HCT116 (cell line): ENCODE data around the gene VAV2. TPM values are rescaled to one million over a fixed set of nuclear protein-coding genes. Genes with fewer than 3 reads are reported as not detected.

Experiments used
- ATAC-seq: fragments of 200-7000 bp; cut with Tn5 transposase; 2 replicates; pipeline ENCODE4 v1.9.1; 2020; ENCODE audit warnings: mild to moderate bottlenecking, moderate library complexity
- BruUV-seq: library from RNA; stranded (reverse); fragments of 400-500 nt; replicated peaks from 2 replicates; lab custom pipeline; 2021; lab: Mats Ljungman, UMichigan
- CTCF ChIA-PET: fragments of 300-600 bp; sonication (Branson Sonifier 250); formaldehyde crosslinking; loops from one replicate; lab custom pipeline; 2021; ENCODE audit warnings: antibody characterized with exemption; lab: Charles Lee
- POLR2A ChIA-PET: fragments of 300-600, 350-600 bp; sonication (Branson Sonifier 250); formaldehyde crosslinking; loops from one replicate; lab custom pipeline; 2021; ENCODE audit warnings: antibody characterized with exemption; lab: Charles Lee
- RAD21 ChIA-PET, 2 experiments: fragments of 300-600 bp; sonication (Branson Sonifier 250); formaldehyde crosslinking; loops; one replicate each; lab custom pipeline; 2023; ENCODE audit warnings: low total read pairs in 2 of 2; ENCODE audit not compliant: uncharacterized antibody in 2 of 2, unreplicated experiment in 2 of 2, low non-redundant PET in 1 of 2; lab: Charles Lee
- DNase-seq: peaks from one replicate; pipeline ENCODE4 v3.0.0-alpha.2; 2010; ENCODE audit warnings: low read depth, low spot score
- H2AFZ ChIP-seq: fragments of 200-600 bp; shearing (Covaris generic), sonication (generic); 2 replicates; pipeline ENCODE4 v1.6.1; 2017; ENCODE audit warnings: low read depth, mixed run types, mixed read lengths, antibody characterized with exemption, low read length; ENCODE audit not compliant: poor library complexity, severe bottlenecking
- H3K27ac ChIP-seq: 2 replicates; pipeline ENCODE4 v1.5.1; 2012; ENCODE audit warnings: low read depth, low read length
- H3K27me3 ChIP-seq: fragments of 200-600 bp; sonication (generic); 2 replicates; pipeline ENCODE4 v1.6.1; 2016; ENCODE audit warnings: mixed run types, low read length, mixed read lengths; ENCODE audit not compliant: insufficient read depth
- H3K36me3 ChIP-seq, 2 experiments: fragments of 200-500 bp in 1 of 2; fragments of 200-600 bp in 1 of 2; sonication (Bioruptor generic) in 1 of 2; sonication (generic) in 1 of 2; 2 replicates each; pipeline versions ENCODE4 v1.5.1 to v1.6.1; 2014 to 2016; ENCODE audit warnings: low read length in 2 of 2, inconsistent platforms in 1 of 2, mixed read lengths in 1 of 2, mixed run types in 1 of 2; ENCODE audit not compliant: insufficient read depth in 2 of 2, control insufficient read depth in 1 of 2
- H3K4me1 ChIP-seq, 2 experiments: fragments of 200-600 bp in 1 of 2; sonication (generic) in 1 of 2; 2 replicates each; pipeline versions ENCODE4 v1.5.1 to v1.6.1; 2012 to 2017; ENCODE audit warnings: low read length in 2 of 2, inconsistent platforms in 1 of 2, mild to moderate bottlenecking in 1 of 2, mixed read lengths in 1 of 2, mixed run types in 1 of 2, moderate library complexity in 1 of 2; ENCODE audit not compliant: insufficient read depth in 2 of 2, control insufficient read depth in 1 of 2
- H3K4me2 ChIP-seq: fragments of 200-600 bp; sonication (generic); 2 replicates; pipeline ENCODE4 v1.6.1; 2017; ENCODE audit warnings: mixed run types, low read length, mixed read lengths
- H3K4me3 ChIP-seq, 2 experiments: fragments of 200-600 bp in 1 of 2; sonication (generic) in 1 of 2; replicated peaks in 1 of 2; 2 replicates each; pipeline ENCODE4 v1.5.1; 2011 to 2016; ENCODE audit warnings: low read length in 2 of 2, control low read depth in 1 of 2, low read depth in 1 of 2, mild to moderate bottlenecking in 1 of 2, mixed read lengths in 1 of 2, mixed run types in 1 of 2
- H3K79me2 ChIP-seq: fragments of 200-600 bp; sonication (generic); 2 replicates; pipeline ENCODE4 v1.6.1; 2017; ENCODE audit warnings: mild to moderate bottlenecking, mixed run types, low read length, moderate library complexity, mixed read lengths; ENCODE audit not compliant: insufficient read depth
- H3K9ac ChIP-seq: fragments of 200-600 bp; sonication (generic); 2 replicates; pipeline ENCODE4 v1.6.1; 2016; ENCODE audit warnings: low read length, mixed read lengths
- H3K9me2 ChIP-seq: fragments of 200-600 bp; sonication (generic), shearing (Covaris generic); 2 replicates; pipeline ENCODE4 v1.6.1; 2017; ENCODE audit warnings: mixed run types, mild to moderate bottlenecking, moderate library complexity; ENCODE audit not compliant: insufficient read depth
- H3K9me3 ChIP-seq, 2 experiments: fragments of 200-500 bp in 1 of 2; fragments of 200-600 bp in 1 of 2; sonication (Bioruptor generic) in 1 of 2; sonication (generic) in 1 of 2; 2 replicates each; pipeline ENCODE4 v1.6.1; 2014 to 2017; ENCODE audit warnings: low read length in 2 of 2, mixed read lengths in 2 of 2, inconsistent platforms in 1 of 2, low read depth in 1 of 2, mild to moderate bottlenecking in 1 of 2, mixed run types in 1 of 2, moderate library complexity in 1 of 2; ENCODE audit not compliant: control insufficient read depth in 1 of 2, insufficient read depth in 1 of 2
- H4K20me1 ChIP-seq: fragments of 200-600 bp; sonication (generic), shearing (Covaris generic); 2 replicates; pipeline ENCODE4 v1.6.1; 2017; ENCODE audit warnings: mixed run types, mild to moderate bottlenecking, moderate library complexity; ENCODE audit not compliant: insufficient read depth
- CEBPB ChIP-seq: IDR thresholded peaks from 2 replicates; pipeline ENCODE4 v1.6.1; 2012; ENCODE audit warnings: low read depth
- ELF1 ChIP-seq: IDR thresholded peaks from 2 replicates; pipeline ENCODE4 v1.6.1; 2012; ENCODE audit warnings: low read depth, borderline replicate concordance
- EZH2 ChIP-seq: fragments of 200-600 bp; sonication (generic); IDR thresholded peaks from 2 replicates; pipeline ENCODE4 v1.6.1; 2017; ENCODE audit warnings: antibody characterized with exemption, mixed run types
- JUND ChIP-seq: IDR thresholded peaks from 2 replicates; pipeline ENCODE4 v1.6.1; 2012
- POLR2A ChIP-seq: IDR thresholded peaks from 2 replicates; pipeline ENCODE4 v1.7.0; 2011; ENCODE audit warnings: borderline replicate concordance; ENCODE audit not compliant: insufficient read depth, insufficient read length; ENCODE audit errors: extremely low read depth
- RAD21 ChIP-seq: IDR thresholded peaks from 2 replicates; pipeline ENCODE4 v1.6.1; 2012; ENCODE audit warnings: low read depth, mild to moderate bottlenecking
- SP1 ChIP-seq: IDR thresholded peaks from 2 replicates; pipeline ENCODE4 v1.6.1; 2012; ENCODE audit warnings: low read depth
- SRF ChIP-seq: IDR thresholded peaks from 2 replicates; pipeline ENCODE4 v1.6.1; 2012; ENCODE audit warnings: low read depth
- TCF7L2 ChIP-seq: IDR thresholded peaks from 2 replicates; pipeline ENCODE4 v1.7.0; 2011; ENCODE audit warnings: borderline replicate concordance, inconsistent platforms; ENCODE audit not compliant: insufficient read depth, insufficient read length; ENCODE audit errors: extremely low read depth
- YY1 ChIP-seq: IDR thresholded peaks from 2 replicates; pipeline ENCODE4 v1.6.1; 2011; ENCODE audit warnings: low read length, low read depth, moderate library complexity, mild to moderate bottlenecking; ENCODE audit not compliant: insufficient replicate concordance; ENCODE audit errors: extremely low read depth
- ZFX ChIP-seq: fragments of 450-650 bp; IDR thresholded peaks from 2 replicates; pipeline ENCODE4 v1.6.1; 2017
- ZNF274 ChIP-seq: fragments of 200-500 bp; sonication (Bioruptor generic); IDR thresholded peaks from 2 replicates; pipeline ENCODE4 v1.6.1; 2014; ENCODE audit warnings: mild to moderate bottlenecking, low read depth, low read length, inconsistent platforms
- intact Hi-C: fragments of 100-400 bp; cut with micrococcal nuclease; formaldehyde crosslinking; loops from 2 replicates; pipeline ENCODE4 v1.10.0; 2022
- total RNA-seq: library from RNA; stranded (reverse); gene quantifications from one replicate; pipeline ENCODE4 v1.2.1, GENCODE V29; 2021; ENCODE audit not compliant: unreplicated experiment
- TF ChIP-seq, protein P1 (sequence below): IDR thresholded peaks from 2 replicates; pipeline ENCODE4 v1.6.1; 2012

The VAV2 gene
- total RNA-seq, 1 experiment from 2014 or later: 33.2 TPM

DNA sequence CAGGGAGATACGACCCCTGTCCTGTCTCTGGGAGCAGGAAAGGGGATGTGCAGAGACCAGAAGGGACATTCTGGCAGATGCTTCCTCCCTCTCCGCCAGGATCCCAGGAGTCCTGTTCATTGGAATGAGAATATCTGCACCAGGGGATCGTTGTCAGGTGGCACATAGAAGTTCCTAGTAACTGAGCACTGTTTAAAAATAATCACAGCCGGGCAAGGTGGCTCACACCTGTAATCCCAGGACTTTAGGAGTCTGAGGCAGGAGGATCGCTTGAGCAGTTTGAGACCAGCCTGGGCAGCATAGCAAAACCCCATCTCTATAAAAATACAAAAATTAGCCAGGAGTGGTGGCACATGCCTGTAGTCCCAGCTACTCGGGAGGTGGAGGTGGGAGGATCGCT is 266.2 kb downstream of the VAV2 start:
- H3K36me3 ChIP-seq: no peaks in the 10 kb centered on the region
- 0 out of 2 replicates have a peak, but pooled peaks cover 12% of the 10 kb centered on the region for H3K27me3 ChIP-seq
- H3K9ac ChIP-seq: no peak overlapping the region
- no peak overlapping the region for H3K27ac ChIP-seq
- no peaks in the 10 kb centered on the region for H4K20me1 ChIP-seq
- no peak overlapping the region for H3K4me2 ChIP-seq
- no peak overlapping the region for H2AFZ ChIP-seq
- H3K9me2 ChIP-seq: no peaks in the 10 kb centered on the region
- BruUV-seq: no TSS peak
- intact Hi-C loops: loop anchor here (1.0 to 5.0 kb wide), 4 partner anchors 193 to 319 kb away; partner anchors contain the start of gene VAV2
- TF ChIP-seq, protein P1, sequence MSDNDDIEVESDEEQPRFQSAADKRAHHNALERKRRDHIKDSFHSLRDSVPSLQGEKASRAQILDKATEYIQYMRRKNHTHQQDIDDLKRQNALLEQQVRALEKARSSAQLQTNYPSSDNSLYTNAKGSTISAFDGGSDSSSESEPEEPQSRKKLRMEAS: no peak
- TF ChIP-seq YY1 (no peak), SRF (no peak), ZNF274 (no peak), ELF1 (no peak), TCF7L2 (no peak)
- TF ChIP-seq, all 23 proteins: peak for 0
- H3K4me3 ChIP-seq: no peak overlapping the region
- H3K4me1 ChIP-seq: peaks cover 0 to 5% of the 10 kb centered on the region in 2 experiments; a peak in 1 of 4 replicates
- POLR2A ChIA-PET: no interaction called here
- H3K9me3 ChIP-seq: no peaks in the 10 kb centered on the region
- DNase-seq (no peak), ATAC-seq (no peak)
- CTCF ChIA-PET: interaction anchor here (1.1 to 2.7 kb wide), 3 partner anchors 17 to 240 kb away, joined by 3 to 14 read pairs (median 11); partner anchors contain the start of gene ADAMTSL2
- H3K79me2 ChIP-seq: no peaks in the 10 kb centered on the region
- RAD21 ChIA-PET: no interaction called here

DNA sequence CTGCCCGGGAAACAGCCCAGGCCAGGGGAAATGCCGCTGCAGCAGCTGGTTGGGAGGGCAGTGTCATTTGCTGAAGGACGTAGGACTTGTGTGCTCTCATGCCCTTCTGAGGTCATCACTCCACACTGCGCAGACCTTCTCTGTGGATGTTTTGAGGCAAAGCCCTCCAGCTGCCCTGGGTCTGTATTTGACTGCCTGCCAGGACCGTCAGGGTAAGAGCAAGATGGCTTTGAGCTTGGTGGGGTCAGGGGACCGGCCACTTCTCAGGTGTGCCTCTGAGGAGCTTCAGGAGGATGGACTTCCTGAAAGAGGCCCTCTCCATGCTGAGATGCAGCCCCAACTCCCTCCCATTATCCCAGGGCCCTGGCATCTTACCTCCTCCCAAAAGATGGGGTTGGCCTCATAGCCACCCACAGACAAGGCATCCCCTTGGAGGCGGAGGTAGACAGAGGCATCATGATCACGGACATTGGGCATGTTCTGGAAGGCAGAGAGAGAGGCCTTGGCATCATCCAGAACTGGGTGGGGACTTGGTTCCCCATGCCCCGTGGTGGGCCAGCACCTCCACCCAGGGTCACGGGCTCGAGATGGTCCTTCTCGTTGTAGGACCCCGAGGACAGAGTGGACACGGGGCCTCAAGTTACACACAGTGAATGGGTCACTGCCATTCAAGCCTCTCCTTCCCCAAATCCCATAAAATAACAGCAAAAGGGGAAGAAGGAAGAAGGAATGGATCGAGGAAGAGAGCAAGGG is 273.4 kb downstream of the VAV2 start:
- ChIA-PET POLR2A (no interaction called here), CTCF (no interaction called here), RAD21 (no interaction called here)
- no peaks in the 10 kb centered on the region for H3K9me2 ChIP-seq
- no peak overlapping the region for H3K4me3 ChIP-seq
- no peak for TF ChIP-seq EZH2
- no peak for TF ChIP-seq ZFX
- TF ChIP-seq RAD21: no peak
- no peak for TF ChIP-seq YY1
- TF ChIP-seq CEBPB: no peak
- no peak for TF ChIP-seq SP1
- TF ChIP-seq ELF1: no peak
- TF ChIP-seq JUND: no peak
- TF ChIP-seq POLR2A: no peak
- DNase-seq (no peak), ATAC-seq (no peak)
- H3K9me3 ChIP-seq: no peaks in the 10 kb centered on the region
- H3K27me3 ChIP-seq: no peaks in the 10 kb centered on the region
- H3K79me2 ChIP-seq: no peaks in the 10 kb centered on the region
- intact Hi-C loops: no loop called here
- no TSS peak for BruUV-seq
- no peaks in the 10 kb centered on the region for H4K20me1 ChIP-seq
- H2AFZ ChIP-seq: no peak overlapping the region
- no peaks in the 10 kb centered on the region for H3K4me1 ChIP-seq
- H3K27ac ChIP-seq: no peak overlapping the region
- no peak overlapping the region for H3K4me2 ChIP-seq
- H3K9ac ChIP-seq: no peak overlapping the region
- H3K36me3 ChIP-seq: no peaks in the 10 kb centered on the region
